ENCODE measurements around the gene AP5S1. TPM values are rescaled to one million over a fixed set of nuclear protein-coding genes. Genes with fewer than 3 reads are reported as not detected.

The AP5S1 gene
- total and polyA plus RNA-seq, 2 of the 13 experiments (the other 11 are each of a cell fraction or from before 2014, with no cell fraction given): 7.9 to 23.2 TPM

GRCh38 chr20:3846740-3847428, 26.5 kb downstream of the AP5S1 start, which contains the start of gene MAVS (continued):
- TF ChIP-seq ETS1 (CRISPR knock-in tag; IDR thresholded peaks at IDR 0.05) (peak; percentile 79; the same call in 1 of the 2 replicates), HNRNPH1 (optimal IDR thresholded peaks at IDR 0.05; ENCODE audit: low read depth, low read length) (peak; percentile 85), ZNF572 (CRISPR knock-in tag; IDR thresholded peaks at IDR 0.05) (no peak; the same call in 1 of the 2 replicates), NFIB (CRISPR knock-in tag; IDR thresholded peaks at IDR 0.05; ENCODE audit: borderline replicate concordance) (no peak), ZSCAN21 (CRISPR knock-in tag; IDR thresholded peaks at IDR 0.05; ENCODE audit: borderline replicate concordance) (peak; percentile 85), ZNF512B (CRISPR knock-in tag; IDR thresholded peaks at IDR 0.05; ENCODE audit: borderline replicate concordance) (0 out of 2 replicates have a peak, but pooled peaks have one; percentile 45), NFE2L2 (IDR thresholded peaks at IDR 0.05; ENCODE audit: low read length) (no peak), ZNF136 (CRISPR knock-in tag; IDR thresholded peaks at IDR 0.05; ENCODE audit: low read depth) (no peak), KLF15 (CRISPR knock-in tag; IDR thresholded peaks at IDR 0.05; ENCODE audit: borderline replicate concordance) (no peak; the same call in none of the 2 replicates), ZBTB2 (CRISPR knock-in tag; IDR thresholded peaks at IDR 0.05; ENCODE audit: low read depth) (peak; percentile 82)
- TF ChIP-seq, protein P1, sequence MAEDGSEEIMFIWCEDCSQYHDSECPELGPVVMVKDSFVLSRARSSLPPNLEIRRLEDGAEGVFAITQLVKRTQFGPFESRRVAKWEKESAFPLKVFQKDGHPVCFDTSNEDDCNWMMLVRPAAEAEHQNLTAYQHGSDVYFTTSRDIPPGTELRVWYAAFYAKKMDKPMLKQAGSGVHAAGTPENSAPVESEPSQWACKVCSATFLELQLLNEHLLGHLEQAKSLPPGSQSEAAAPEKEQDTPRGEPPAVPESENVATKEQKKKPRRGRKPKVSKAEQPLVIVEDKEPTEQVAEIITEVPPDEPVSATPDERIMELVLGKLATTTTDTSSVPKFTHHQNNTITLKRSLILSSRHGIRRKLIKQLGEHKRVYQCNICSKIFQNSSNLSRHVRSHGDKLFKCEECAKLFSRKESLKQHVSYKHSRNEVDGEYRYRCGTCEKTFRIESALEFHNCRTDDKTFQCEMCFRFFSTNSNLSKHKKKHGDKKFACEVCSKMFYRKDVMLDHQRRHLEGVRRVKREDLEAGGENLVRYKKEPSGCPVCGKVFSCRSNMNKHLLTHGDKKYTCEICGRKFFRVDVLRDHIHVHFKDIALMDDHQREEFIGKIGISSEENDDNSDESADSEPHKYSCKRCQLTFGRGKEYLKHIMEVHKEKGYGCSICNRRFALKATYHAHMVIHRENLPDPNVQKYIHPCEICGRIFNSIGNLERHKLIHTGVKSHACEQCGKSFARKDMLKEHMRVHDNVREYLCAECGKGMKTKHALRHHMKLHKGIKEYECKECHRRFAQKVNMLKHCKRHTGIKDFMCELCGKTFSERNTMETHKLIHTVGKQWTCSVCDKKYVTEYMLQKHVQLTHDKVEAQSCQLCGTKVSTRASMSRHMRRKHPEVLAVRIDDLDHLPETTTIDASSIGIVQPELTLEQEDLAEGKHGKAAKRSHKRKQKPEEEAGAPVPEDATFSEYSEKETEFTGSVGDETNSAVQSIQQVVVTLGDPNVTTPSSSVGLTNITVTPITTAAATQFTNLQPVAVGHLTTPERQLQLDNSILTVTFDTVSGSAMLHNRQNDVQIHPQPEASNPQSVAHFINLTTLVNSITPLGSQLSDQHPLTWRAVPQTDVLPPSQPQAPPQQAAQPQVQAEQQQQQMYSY (CRISPR knock-in tag; IDR thresholded peaks at IDR 0.05): no peak
- TF ChIP-seq, protein P2, sequence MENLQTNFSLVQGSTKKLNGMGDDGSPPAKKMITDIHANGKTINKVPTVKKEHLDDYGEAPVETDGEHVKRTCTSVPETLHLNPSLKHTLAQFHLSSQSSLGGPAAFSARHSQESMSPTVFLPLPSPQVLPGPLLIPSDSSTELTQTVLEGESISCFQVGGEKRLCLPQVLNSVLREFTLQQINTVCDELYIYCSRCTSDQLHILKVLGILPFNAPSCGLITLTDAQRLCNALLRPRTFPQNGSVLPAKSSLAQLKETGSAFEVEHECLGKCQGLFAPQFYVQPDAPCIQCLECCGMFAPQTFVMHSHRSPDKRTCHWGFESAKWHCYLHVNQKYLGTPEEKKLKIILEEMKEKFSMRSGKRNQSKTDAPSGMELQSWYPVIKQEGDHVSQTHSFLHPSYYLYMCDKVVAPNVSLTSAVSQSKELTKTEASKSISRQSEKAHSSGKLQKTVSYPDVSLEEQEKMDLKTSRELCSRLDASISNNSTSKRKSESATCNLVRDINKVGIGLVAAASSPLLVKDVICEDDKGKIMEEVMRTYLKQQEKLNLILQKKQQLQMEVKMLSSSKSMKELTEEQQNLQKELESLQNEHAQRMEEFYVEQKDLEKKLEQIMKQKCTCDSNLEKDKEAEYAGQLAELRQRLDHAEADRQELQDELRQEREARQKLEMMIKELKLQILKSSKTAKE (CRISPR knock-in tag; IDR thresholded peaks at IDR 0.05; ENCODE audit: borderline replicate concordance): 0 out of 2 replicates have a peak, but pooled peaks have one; percentile 67

Data from HepG2 (cell line).